Fibroblast of the aortic adventitia (primary cell): Measurements from ENCODE around the gene TMEM258. TPM values are rescaled to one million over a fixed set of nuclear protein-coding genes. Genes with fewer than 3 reads are reported as not detected.

Source experiments
- DNase-seq: peaks from one replicate; pipeline ENCODE4 v3.0.0-alpha.2; 2010; ENCODE audit warnings: low read depth
- H3K4me3 ChIP-seq: 2 replicates; pipeline ENCODE4 v1.5.1; 2011; ENCODE audit warnings: low read depth, mild to moderate bottlenecking, control low read depth, low read length, moderate library complexity
- CTCF ChIP-seq: IDR thresholded peaks from 2 replicates; pipeline ENCODE4 v1.5.1; 2011; ENCODE audit warnings: mild to moderate bottlenecking, low read length, control low read depth, inconsistent platforms; ENCODE audit not compliant: insufficient read depth
- total RNA-seq: library from RNA; depleted of rRNA; stranded (reverse); fragments of >200 nt; gene quantifications from 2 replicates; pipeline ENCODE4 v1.2.3, GENCODE V29; 2012; ENCODE audit warnings: low replicate concordance

The TMEM258 gene
- total RNA-seq, 1 donor: 98.1 TPM

DNA sequence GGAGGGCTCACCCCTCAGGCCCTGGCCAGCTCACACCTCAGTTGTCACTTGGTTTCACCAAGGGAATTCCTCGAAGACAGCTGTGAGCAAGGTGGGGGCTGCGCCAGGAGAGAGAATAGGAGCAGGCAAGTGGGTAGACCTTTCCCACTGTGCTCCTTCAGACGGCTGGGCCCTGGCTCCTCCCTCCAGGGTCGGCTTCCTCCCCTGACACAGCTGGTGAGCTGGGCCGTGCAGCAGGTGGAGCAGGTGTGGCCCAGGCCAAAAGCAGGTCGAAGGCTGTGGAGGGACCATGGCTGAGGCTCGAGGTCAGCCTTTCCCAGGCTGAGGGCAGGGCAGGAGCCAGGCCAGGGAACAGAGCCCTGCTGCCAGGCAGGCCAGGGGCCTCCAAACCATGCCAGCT lies 52.4 kb downstream of the TMEM258 start:
- no peak for DNase-seq
- H3K4me3 ChIP-seq: no peak overlapping the region
- no peak for TF ChIP-seq CTCF

GRCh38 chr11:61739413-61739812 lies 53.0 kb downstream of the TMEM258 start:
- TF ChIP-seq CTCF: no peak
- DNase-seq: no peak

More at GRCh38 chr11:61739413-61739812, 53.0 kb downstream of the TMEM258 start:
- no peak overlapping the region for H3K4me3 ChIP-seq

Other genes starting within 250 kb of the TMEM258 start
- 7.0 and 112 TPM in 2 replicates for gene SYT7, start 211.5 kb downstream of the TMEM258 start, total RNA-seq
- 1.1 and 4.2 TPM in 2 replicates for gene DAGLA, start 112.2 kb downstream of the TMEM258 start, total RNA-seq
- 0.16 and 0.18 TPM in 2 replicates for gene MYRF, start 40.0 kb downstream of the TMEM258 start, total RNA-seq
- gene FEN1, start 312 bp upstream of the TMEM258 start, total RNA-seq: 12.3 and 43.3 TPM in 2 replicates
- gene FADS1, start 24.4 kb upstream of the TMEM258 start, total RNA-seq: 48.8 and 74.1 TPM in 2 replicates
- 125 and 143 TPM in 2 replicates for gene FADS2, start 35.7 kb upstream of the TMEM258 start, total RNA-seq
- 22.1 and 35.9 TPM in 2 replicates for gene FADS3, start 98.9 kb upstream of the TMEM258 start, total RNA-seq
- gene RAB3IL1, start 125.0 kb upstream of the TMEM258 start, total RNA-seq: 17.1 and 50.7 TPM in 2 replicates
- gene BEST1, start 157.8 kb upstream of the TMEM258 start, total RNA-seq: 3.1 and 3.4 TPM in 2 replicates
- 1,813 and 2,631 TPM in 2 replicates for gene FTH1, start 175.0 kb upstream of the TMEM258 start, total RNA-seq